Measurements from ENCODE around the gene TUBD1. TPM values are rescaled to one million over a fixed set of nuclear protein-coding genes. Genes with fewer than 3 reads are reported as not detected.

Gene TUBD1
- total and polyA plus RNA-seq, 2 of the 13 experiments (the other 11 are each of a cell fraction or from before 2014, with no cell fraction given): 18.2 to 25.9 TPM

- Histone ChIP-seq H3K4me2 (ENCODE audit: low read depth, low read length) (peak overlapping the region; percentile 80), H3K4me1 (ENCODE audit: insufficient read depth, low read length) (peaks cover 72% of the 10 kb centered on the region), H3K9ac (ENCODE audit: insufficient read depth, low read depth, low read length) (peak overlapping the region; percentile 100), H4K20me1 (ENCODE audit: insufficient read depth, low read length) (peaks cover 34% of the 10 kb centered on the region), H3K27ac (ENCODE audit: extremely low read length, insufficient read depth, low read length) (peak overlapping the region; percentile 98), H3K79me2 (ENCODE audit: insufficient read depth, low read length) (peaks cover 36% of the 10 kb centered on the region), H3K36me3 (replicated peaks in 1 of 2; ENCODE audit: control insufficient read depth in 1 of 2, insufficient read depth in 2 of 2, low read length in 2 of 2) (peaks cover 4 to 23% of the 10 kb centered on the region in 2 experiments; a peak in 3 of 5 replicates), H3K9me3 (ENCODE audit: low read length) (no peaks in the 10 kb centered on the region), H2AFZ (ENCODE audit: low read length) (no peak overlapping the region), H3K4me3 (replicated peaks in 1 of 3; ENCODE audit: insufficient read depth in 1 of 3, low read depth in 2 of 3, low read length in 3 of 3) (no peak overlapping the region), H3K27me3 (ENCODE audit: control insufficient read depth in 1 of 2, insufficient read depth in 2 of 2, low read length in 2 of 2) (peaks cover 0 to 4% of the 10 kb centered on the region in 2 experiments; a peak in 1 of 5 replicates)
- peak; percentile 68 for ATAC-seq
- WGBS (ENCODE audit: low lambda C conversion rate): 5% methylated on average over 13 of the region's 13 CpGs
- ChIA-PET CTCF (ENCODE audit: low intra/inter-chr PET ratio, low total read pairs) (interaction anchor here (1.4 to 1.7 kb wide), 2 partner anchors 10 to 90 kb away, joined by 5 to 7 read pairs; no protein-coding TSS in a partner anchor), POLR2A (interaction anchor here (1.0 to 20.0 kb wide), 9 partner anchors 8 to 136 kb away, joined by 3 to 501 read pairs (median 7); partner anchors contain the start of genes PTRH2, RPS6KB1, TUBD1 and VMP1)
- in situ Hi-C loops (cut with HindIII; ENCODE audit: extremely low pct_ligation_motif_present, low pct_unique_long_range_greater_than_20kb) (no loop called here), intact Hi-C loops (cut with micrococcal nuclease; ENCODE audit: unreplicated experiment) (loop anchor here (1.0 kb wide), 1 partner anchor 90 kb away; no protein-coding TSS in a partner anchor)
- BruUV-seq (replicated peaks): no TSS peak
- no peak for FAIRE-seq
- DNase-seq (ENCODE audit: low spot score): peak; percentile 96
- 0 out of 2 replicates have a peak, but pooled peaks have one; percentile 9 for TF ChIP-seq ZNF354B (CRISPR knock-in tag; IDR thresholded peaks at IDR 0.05)
- TF ChIP-seq FOXP1 (IDR thresholded peaks at IDR 0.05): no peak
- TF ChIP-seq FOXP1 (CRISPR knock-in tag; IDR thresholded peaks at IDR 0.05): no peak
- TF ChIP-seq ZNF460 (CRISPR knock-in tag; IDR thresholded peaks at IDR 0.05; ENCODE audit: borderline replicate concordance): no peak
- TF ChIP-seq ZNF382 (CRISPR knock-in tag; IDR thresholded peaks at IDR 0.05; ENCODE audit: borderline replicate concordance): no peak
- no peak for TF ChIP-seq MLXIP (CRISPR knock-in tag; IDR thresholded peaks at IDR 0.05; ENCODE audit: borderline replicate concordance)
- TF ChIP-seq RFXANK (CRISPR knock-in tag; IDR thresholded peaks at IDR 0.05): no peak; the same call in none of the 2 replicates
- peak; percentile 83; the same call in 1 of the 2 replicates for TF ChIP-seq HOXA5 (CRISPR knock-in tag; IDR thresholded peaks at IDR 0.05)
- no peak for TF ChIP-seq NONO (IDR thresholded peaks at IDR 0.05)
- TF ChIP-seq NONO (CRISPR knock-in tag; conservative IDR thresholded peaks at IDR 0.05): 0 out of 2 replicates have a peak, but pooled peaks have one; percentile 43
- no peak for TF ChIP-seq FOXM1 (CRISPR knock-in tag; IDR thresholded peaks at IDR 0.05)
- 0 out of 2 replicates have a peak, but pooled peaks have one; percentile 8 for TF ChIP-seq ZNF816 (CRISPR knock-in tag; IDR thresholded peaks at IDR 0.05; ENCODE audit: borderline replicate concordance)
- TF ChIP-seq TFE3 (CRISPR knock-in tag; IDR thresholded peaks at IDR 0.05): peak; percentile 83; the same call in 1 of the 2 replicates
- TF ChIP-seq EED (CRISPR knock-in tag; IDR thresholded peaks at IDR 0.05): no peak
- TF ChIP-seq ZNF432 (CRISPR knock-in tag; IDR thresholded peaks at IDR 0.05; ENCODE audit: borderline replicate concordance): no peak
- TF ChIP-seq ZNF691 (CRISPR knock-in tag; IDR thresholded peaks at IDR 0.05; ENCODE audit: borderline replicate concordance, low read depth): peak; percentile 87; the same call in 1 of the 2 replicates
- TF ChIP-seq TBX3 (IDR thresholded peaks at IDR 0.05; ENCODE audit: borderline replicate concordance): no peak
- no peak; the same call in 1 of the 2 replicates for TF ChIP-seq ZNF766 (CRISPR knock-in tag; IDR thresholded peaks at IDR 0.05; ENCODE audit: borderline replicate concordance)
- TF ChIP-seq ZNF546 (CRISPR knock-in tag; conservative IDR thresholded peaks at IDR 0.05): peak; percentile 74; the same call in 1 of the 2 replicates
- no peak; the same call in 1 of the 2 replicates for TF ChIP-seq ZNF788 (CRISPR knock-in tag; IDR thresholded peaks at IDR 0.05; ENCODE audit: borderline replicate concordance)
Observed at GRCh38 chr17:59842901-59843652, 49.7 kb downstream of the TUBD1 start.
